ENCODE measurements around the gene TULP3.

DNA sequence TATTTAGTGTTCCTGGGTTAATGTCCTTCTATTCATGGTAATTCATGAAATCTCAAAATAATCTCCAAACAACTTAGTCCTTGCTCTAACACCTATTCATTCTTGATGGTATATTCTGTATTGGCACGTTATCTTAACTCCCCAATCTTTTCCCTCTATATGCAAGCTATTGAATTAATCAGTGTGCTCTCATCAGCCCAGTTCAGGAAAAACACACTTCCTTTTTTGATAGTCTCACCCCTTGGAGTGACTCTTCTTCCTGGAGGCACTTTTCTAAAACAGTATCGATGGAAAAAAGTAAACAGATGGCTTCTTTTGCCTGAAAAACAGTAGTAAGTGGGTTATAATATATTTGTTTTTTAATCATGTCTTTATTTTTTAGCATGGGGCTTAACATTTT, 28.6 kb downstream of the TULP3 start:
- TF ChIP-seq POLR2AphosphoS5 (IDR thresholded peaks at IDR 0.05; ENCODE audit: low read depth, low read length) (no peak), POLR2A (IDR thresholded peaks at IDR 0.05; ENCODE audit: low read depth, low read length) (no peak), TAF1 (IDR thresholded peaks at IDR 0.05; ENCODE audit: borderline replicate concordance, low read depth, low read length) (no peak)
